Heart left ventricle (tissue), 16 donors: ENCODE measurements around the gene ST3GAL5. TPM values are rescaled to one million over a fixed set of nuclear protein-coding genes. Genes with fewer than 3 reads are reported as not detected.
A peak's percentile ranks its signal among the peaks of the same experiment; 100 is the strongest.

ENCODE experiments used
- ATAC-seq, 4 donors: fragments of 200-7000 bp; cut with Tn5 transposase; one replicate each; pipeline ENCODE4 v1.9.1; 2020 to 2022; ENCODE audit warnings: moderate library complexity in 4 of 4, mild to moderate bottlenecking in 3 of 4, moderate number of reproducible peaks in 1 of 4
- DNase-seq, 5 donors: peaks; one replicate each; pipeline ENCODE4 v3.0.0-alpha.2; 2020
- H3K27ac ChIP-seq, 12 donors: fragments of 200-600 bp; sonication (generic) in 4 of 12; one replicate each; pipeline versions ENCODE4 v1.5.0 to v1.8.0; 2016 to 2022; ENCODE audit warnings: mild to moderate bottlenecking in 2 of 12
- H3K27me3 ChIP-seq, 9 donors: fragments of 200-600 bp; sonication (generic) in 2 of 9; one replicate each; pipeline versions ENCODE4 v1.5.1 to v1.8.0; 2016 to 2022; ENCODE audit warnings: mild to moderate bottlenecking in 3 of 9
- H3K36me3 ChIP-seq, 9 donors: fragments of 200-600 bp; sonication (generic) in 2 of 9; one replicate each; pipeline versions ENCODE4 v1.5.0 to v1.8.0; 2018 to 2022; ENCODE audit warnings: mild to moderate bottlenecking in 2 of 9
- H3K4me1 ChIP-seq, 12 donors: fragments of 200-600 bp; sonication (generic) in 4 of 12; one replicate each; pipeline versions ENCODE4 v1.5.0 to v1.8.0; 2016 to 2022; ENCODE audit warnings: mild to moderate bottlenecking in 3 of 12
- H3K4me3 ChIP-seq, 12 donors: fragments of 200-600 bp; sonication (generic) in 4 of 12; one replicate each; pipeline versions ENCODE4 v1.5.0 to v1.8.0; 2017 to 2022; ENCODE audit warnings: mild to moderate bottlenecking in 9 of 12, moderate library complexity in 4 of 12
- H3K9me3 ChIP-seq, 12 donors: fragments of 200-600 bp; sonication (generic) in 4 of 12; one replicate each; pipeline versions ENCODE4 v1.5.0 to v1.8.0; 2016 to 2022; ENCODE audit warnings: mild to moderate bottlenecking in 1 of 12
- POLR2A ChIP-seq, 2 donors: fragments of 450-650 bp; IDR thresholded peaks; one replicate each; pipeline ENCODE4 v1.6.1; 2017; ENCODE audit warnings: antibody characterized with exemption in 2 of 2, mild to moderate bottlenecking in 2 of 2, moderate library complexity in 2 of 2
- WGBS, 4 donors: extraction: QIAGEN DNeasy Blood & Tissue Kit in 2 of 4; methylation state at CpG; one replicate each; pipeline versions ENCODE4 v1.1.5 to v1.1.7; 2013 to 2018; 5-methylcytosine and 5-hydroxymethylcytosine counted together
- intact Hi-C, 10 donors: fragments of 100-400 bp; cut with DNase I; formaldehyde crosslinking; loops; one replicate each; pipeline versions ENCODE4 v1.11.1 to v1.14.2; 2022
- polyA plus RNA-seq, 2 donors: library from polyadenylated mRNA; stranded (reverse); fragments of 200-250 nt; gene quantifications; one replicate each; pipeline ENCODE4 v1.2.3, GENCODE V29; 2013
- total RNA-seq, 9 donors: library from RNA; depleted of rRNA in 2 of 9; stranded (reverse); fragments of >200 nt in 2 of 9; fragmentation: NEBNext Ultra II Directional in 3 of 9; extraction: Animal tissue kit (Norgen Biotek cat#: 25700) in 3 of 9; gene quantifications; one replicate each; pipeline versions ENCODE4 v1.1.0 to v1.2.4, GENCODE V29; 2016 to 2023
- TF ChIP-seq, protein P1 (sequence below), 12 donors: fragments of 200-600 bp; sonication (generic) in 4 of 12; IDR thresholded peaks; one replicate each; pipeline versions ENCODE4 v1.5.0 to v1.8.0; 2018 to 2022; ENCODE audit warnings: antibody characterized with exemption in 12 of 12, mild to moderate bottlenecking in 5 of 12
- donor health status: ischemic (EF 13 %, LVEDD 7.1; RV severe dilation, severe dysfunction).
- donor health status: healthy with polysubstance abuse.
- donor health status: DM: no; HTN: yes; CAD: no.
- donor health status: DM: no; HTN: no; CAD: no.
- donor health status: ischemic (EF 25% LVEDD 6.9; RV normal size, moderate dysfunction).
- donor health status: ischemic (EF 25% LVEDD 5.7; RV mildly dilated, moderate dysfunction).
- donor health status: healthy.
- donor health status: DM: yes; HTN: yes; CAD: no.
- donor health status: ischemic (EF 35%, LVEDD 5.7; RV mildly dilated, moderate dysfunction).
- donor health status: nonischemic (EF 11% LVEDD 7.7; RV severe dilation, severe dysfunction).
- donor health status: DM: yes; HTN: yes; CAD: no.
- donor health status: PGD.
- donor health status: ischemic (EF 29% LVEDD 5.4; RV normal size, mild dysfunction).
- donor health status: nonischemic (EF 23%, LVEDD 6.1; RV moderate dilation, normal function).

ST3GAL5 gene
- total and polyA plus RNA-seq, 11 donors, result 2.0 to 21.1 (median 4.0) TPM

DNA sequence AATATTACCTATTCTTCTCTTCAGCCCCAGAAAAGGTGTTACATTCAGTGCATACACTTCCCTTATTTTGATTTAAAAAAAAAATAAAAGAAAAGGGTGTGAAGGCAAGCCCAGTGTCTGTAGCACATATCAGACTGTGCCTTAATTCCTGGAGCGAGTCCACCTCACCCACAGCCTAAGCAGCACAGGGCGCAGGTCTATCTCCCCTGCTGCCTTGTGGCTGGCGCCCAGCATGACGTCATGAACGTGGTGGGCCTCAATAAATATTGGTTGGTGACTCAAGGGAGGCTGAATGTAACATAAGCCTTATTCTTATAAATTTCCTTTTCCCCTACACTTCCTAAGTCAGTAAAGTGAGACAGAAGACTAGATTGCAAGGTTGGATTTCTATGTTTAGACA lies 26.4 kb downstream of the ST3GAL5 start:
- H3K27ac ChIP-seq, result peak overlapping the region in 1 of 12 donors; percentile 58
- 88 to 91% (median 90%) methylated on average over 5 of the region's 5 CpGs for WGBS, 4 donors

DNA sequence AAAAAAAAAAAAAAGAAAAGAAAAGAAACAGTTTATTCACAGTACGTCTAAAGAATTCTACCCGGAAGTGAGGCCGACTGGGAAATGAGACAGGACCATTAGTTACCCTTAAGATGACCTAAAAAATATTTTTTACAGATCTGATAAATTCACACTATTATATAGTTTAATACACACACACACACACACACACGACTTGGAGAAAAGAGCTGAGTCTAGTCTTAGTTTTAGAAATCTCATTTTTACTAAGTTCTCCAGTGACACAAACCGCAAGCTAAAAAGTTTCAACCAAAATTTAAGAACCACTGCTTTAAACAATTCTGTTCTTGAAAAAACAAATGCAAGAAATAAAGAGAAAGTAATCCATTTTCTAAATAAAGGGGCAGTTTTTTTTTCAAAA lies 27.1 kb downstream of the ST3GAL5 start:
- intact Hi-C loops, result no loop called here
- peaks cover 0 to 27% (median 8%) of the 10 kb centered on the region in 9 donors for H3K36me3 ChIP-seq
- no peaks in the 10 kb centered on the region for H3K9me3 ChIP-seq
- H3K4me1 ChIP-seq, result peaks cover 0 to 43% (median 0%) of the 10 kb centered on the region in 12 donors
- no peaks in the 10 kb centered on the region for H3K27me3 ChIP-seq
- ATAC-seq (no peak), DNase-seq (no peak)
- peak overlapping the region in 1 of 12 donors; percentile 77 for H3K27ac ChIP-seq
- 61 to 75% (median 69%) methylated on average over 5 of the region's 5 CpGs for WGBS, 4 donors
- H3K4me3 ChIP-seq, result no peak overlapping the region
- TF ChIP-seq, protein P1, sequence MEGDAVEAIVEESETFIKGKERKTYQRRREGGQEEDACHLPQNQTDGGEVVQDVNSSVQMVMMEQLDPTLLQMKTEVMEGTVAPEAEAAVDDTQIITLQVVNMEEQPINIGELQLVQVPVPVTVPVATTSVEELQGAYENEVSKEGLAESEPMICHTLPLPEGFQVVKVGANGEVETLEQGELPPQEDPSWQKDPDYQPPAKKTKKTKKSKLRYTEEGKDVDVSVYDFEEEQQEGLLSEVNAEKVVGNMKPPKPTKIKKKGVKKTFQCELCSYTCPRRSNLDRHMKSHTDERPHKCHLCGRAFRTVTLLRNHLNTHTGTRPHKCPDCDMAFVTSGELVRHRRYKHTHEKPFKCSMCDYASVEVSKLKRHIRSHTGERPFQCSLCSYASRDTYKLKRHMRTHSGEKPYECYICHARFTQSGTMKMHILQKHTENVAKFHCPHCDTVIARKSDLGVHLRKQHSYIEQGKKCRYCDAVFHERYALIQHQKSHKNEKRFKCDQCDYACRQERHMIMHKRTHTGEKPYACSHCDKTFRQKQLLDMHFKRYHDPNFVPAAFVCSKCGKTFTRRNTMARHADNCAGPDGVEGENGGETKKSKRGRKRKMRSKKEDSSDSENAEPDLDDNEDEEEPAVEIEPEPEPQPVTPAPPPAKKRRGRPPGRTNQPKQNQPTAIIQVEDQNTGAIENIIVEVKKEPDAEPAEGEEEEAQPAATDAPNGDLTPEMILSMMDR (IDR thresholded peaks at IDR 0.05), result no peak
- no peak for TF ChIP-seq POLR2A (IDR thresholded peaks at IDR 0.05)

More for the DNA sequence above, 26.4 kb downstream of the ST3GAL5 start:
- intact Hi-C loops, result no loop called here
- ATAC-seq (no peak), DNase-seq (no peak)
- H3K36me3 ChIP-seq, result peaks cover 0 to 27% (median 8%) of the 10 kb centered on the region in 9 donors
- no peak for TF ChIP-seq POLR2A (IDR thresholded peaks at IDR 0.05)
- H3K9me3 ChIP-seq, result no peaks in the 10 kb centered on the region
- H3K27me3 ChIP-seq, result no peaks in the 10 kb centered on the region
- peaks cover 0 to 43% (median 0%) of the 10 kb centered on the region in 12 donors for H3K4me1 ChIP-seq
- no peak overlapping the region for H3K4me3 ChIP-seq

DNA sequence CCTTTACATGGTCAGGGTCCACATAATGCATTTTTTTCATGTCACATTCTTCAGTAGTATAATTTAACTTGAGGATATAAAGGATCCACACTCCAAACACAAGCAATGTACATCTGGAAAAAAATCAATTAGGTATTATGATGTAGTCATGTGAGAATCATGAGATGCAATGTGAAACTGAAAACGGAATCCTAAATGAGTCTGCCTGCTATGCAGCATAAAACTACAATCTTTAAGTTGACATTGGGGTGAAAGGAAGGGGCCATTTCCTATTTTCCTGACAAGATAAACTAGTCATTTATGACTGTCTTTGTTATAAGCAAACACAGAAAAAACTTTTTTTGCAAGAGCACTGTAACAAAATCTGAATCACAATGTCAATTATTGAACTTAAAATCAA lies 27.6 kb downstream of the ST3GAL5 start:
- Histone ChIP-seq H3K27ac (peak overlapping the region in 1 of 12 donors; percentile 77), H3K27me3 (no peaks in the 10 kb centered on the region), H3K4me1 (peaks cover 0 to 46% (median 0%) of the 10 kb centered on the region in 12 donors), H3K36me3 (peaks cover 0 to 27% (median 8%) of the 10 kb centered on the region in 9 donors), H3K9me3 (no peaks in the 10 kb centered on the region), H3K4me3 (no peak overlapping the region)
- no peak for DNase-seq
- TF ChIP-seq, protein P1 (IDR thresholded peaks at IDR 0.05), result no peak
- TF ChIP-seq POLR2A (IDR thresholded peaks at IDR 0.05), result no peak
- WGBS, 4 donors, result 42 to 59% (median 54%) methylated on average over 1 of the region's 1 CpG
- intact Hi-C loops, result no loop called here
- no peak for ATAC-seq

DNA sequence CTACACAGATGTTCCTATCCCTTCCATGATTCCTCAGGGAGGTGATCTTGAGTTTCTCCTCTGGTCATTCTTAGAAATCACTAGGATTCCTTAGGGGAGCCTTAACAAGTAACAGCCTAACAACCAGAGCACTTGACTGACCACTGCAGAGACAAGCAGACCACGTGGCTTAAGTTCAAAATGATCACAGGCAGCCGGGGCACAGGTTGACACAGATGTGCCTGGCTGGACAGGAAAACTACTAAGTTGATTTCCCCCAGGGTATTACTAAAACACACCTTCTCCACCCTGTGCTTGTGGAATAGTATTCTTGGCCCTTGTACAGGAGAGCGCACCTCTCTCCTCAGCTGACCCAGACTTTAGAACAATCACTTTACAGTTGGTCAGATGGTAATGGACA lies 29.9 kb downstream of the ST3GAL5 start:
- WGBS, 4 donors, result 61 to 70% (median 65%) methylated on average over 3 of the region's 3 CpGs
- DNase-seq (no peak), ATAC-seq (no peak)
- intact Hi-C loops, result no loop called here
- no peak overlapping the region for H3K27ac ChIP-seq
- no peak overlapping the region for H3K4me3 ChIP-seq
- H3K9me3 ChIP-seq, result no peaks in the 10 kb centered on the region
- H3K27me3 ChIP-seq, result no peaks in the 10 kb centered on the region
- TF ChIP-seq, protein P1 (IDR thresholded peaks at IDR 0.05), result no peak
- no peak for TF ChIP-seq POLR2A (IDR thresholded peaks at IDR 0.05)
- H3K4me1 ChIP-seq, result peaks cover 0 to 45% (median 0%) of the 10 kb centered on the region in 12 donors
- H3K36me3 ChIP-seq, result peaks cover 0 to 27% (median 9%) of the 10 kb centered on the region in 9 donors

DNA sequence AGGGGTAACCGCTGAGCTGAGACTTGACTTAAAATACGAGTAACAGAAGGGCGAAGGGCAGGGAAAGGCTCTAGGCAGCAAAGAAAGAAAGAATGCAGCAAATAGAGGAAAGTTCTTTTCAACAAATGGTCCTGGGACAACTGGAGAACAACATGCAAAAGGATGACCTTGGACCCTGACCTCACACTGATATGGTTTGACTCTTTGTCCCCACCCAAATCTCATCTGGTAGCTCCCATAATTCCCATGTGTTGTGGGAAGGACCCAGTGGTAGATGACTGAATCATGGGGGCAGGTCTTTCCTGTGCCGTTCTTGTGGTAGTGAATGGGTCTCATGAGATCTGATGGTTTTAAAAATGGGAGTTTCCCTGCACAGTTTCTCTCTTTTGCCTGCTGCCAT lies 33.9 kb downstream of the ST3GAL5 start:
- ATAC-seq, result no peak
- WGBS, 4 donors, result 94 to 98% (median 95%) methylated on average over 4 of the region's 4 CpGs
- H3K36me3 ChIP-seq, result peaks cover 0 to 33% (median 4%) of the 10 kb centered on the region in 9 donors

More for the DNA sequence above, 33.9 kb downstream of the ST3GAL5 start:
- H3K4me1 ChIP-seq, result peaks cover 0 to 51% (median 2%) of the 10 kb centered on the region in 12 donors
- no peak overlapping the region for H3K4me3 ChIP-seq
- TF ChIP-seq, protein P1 (IDR thresholded peaks at IDR 0.05), result no peak
- no peak for TF ChIP-seq POLR2A (IDR thresholded peaks at IDR 0.05)
- no peaks in the 10 kb centered on the region for H3K27me3 ChIP-seq
- intact Hi-C loops, result no loop called here
- peak overlapping the region in 1 of 12 donors; percentile 96 for H3K27ac ChIP-seq
- H3K9me3 ChIP-seq, result no peaks in the 10 kb centered on the region
- no peak for DNase-seq
